Loucy (cell line): ENCODE results near the gene INSYN1.

Experiments
- CTCF ChIP-seq: fragments of 200-600 bp; sonication (generic); conservative IDR thresholded peaks from 2 replicates; pipeline ENCODE4 v1.5.1; 2014; ENCODE audit warnings: mild to moderate bottlenecking, antibody characterized with exemption, low read length
- EZH2phosphoT487 ChIP-seq: fragments of 200-600 bp; IDR thresholded peaks from 2 replicates; pipeline ENCODE4 v1.6.1; 2018; ENCODE audit warnings: antibody characterized with exemption, mild to moderate bottlenecking, moderate library complexity, borderline replicate concordance

DNA sequence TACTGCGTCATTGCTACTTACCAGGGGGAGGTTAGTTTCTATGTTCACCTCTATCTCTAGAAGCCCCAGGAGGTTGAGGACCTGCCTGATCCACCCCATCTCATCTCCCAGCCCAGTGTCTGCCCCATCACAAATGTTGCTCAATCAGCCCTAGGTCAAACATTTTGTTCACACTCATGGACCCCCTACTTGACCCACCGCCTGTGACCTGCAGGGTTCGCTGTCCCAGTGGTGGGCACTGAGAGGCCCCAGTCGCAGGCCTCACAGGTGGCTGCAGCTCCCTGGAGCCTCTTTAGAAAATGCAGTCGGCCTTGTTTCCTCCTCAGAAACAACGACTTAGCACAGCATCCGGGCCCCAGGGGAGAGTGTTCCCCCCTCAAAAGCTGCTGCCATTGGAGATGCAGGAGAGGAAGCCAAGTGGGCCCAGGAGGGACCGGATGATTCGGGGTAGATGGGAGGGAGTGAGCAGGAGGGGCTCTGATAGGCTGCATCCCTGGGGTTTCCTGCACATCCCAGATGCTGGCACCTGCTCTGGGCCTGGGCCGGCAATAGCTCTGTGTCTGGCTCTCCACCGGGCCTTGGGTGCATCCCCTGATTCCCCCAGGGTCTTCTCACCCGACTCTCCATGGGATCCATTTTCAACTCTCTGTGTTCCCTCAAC is 18.4 kb upstream of the INSYN1 start:
- no peak for TF ChIP-seq CTCF
- TF ChIP-seq EZH2phosphoT487 = no peak
